Psoas muscle (tissue), 8 donors: ENCODE measurements around the gene DEFB118. TPM values are rescaled to one million over a fixed set of nuclear protein-coding genes. Genes with fewer than 3 reads are reported as not detected.

Source experiments
- ATAC-seq, 4 donors: fragments of 200-7000 bp; cut with Tn5 transposase; one replicate each; pipeline ENCODE4 v1.9.1; 2020; ENCODE audit warnings: moderate library complexity in 3 of 4, mild to moderate bottlenecking in 2 of 4
- DNase-seq, 2 donors: peaks; one replicate each; pipeline ENCODE4 v3.0.0-alpha.2; 2020
- H3K27ac ChIP-seq: fragments of 200-600 bp; one replicate; pipeline ENCODE4 v1.8.0; 2022
- H3K27me3 ChIP-seq, 3 donors: fragments of 200-600 bp in 1 of 3; one replicate each; pipeline versions ENCODE4 v1.6.1 to v1.8.0; 2013 to 2022; ENCODE audit warnings: low read length in 2 of 3, mild to moderate bottlenecking in 2 of 3, moderate library complexity in 1 of 3; ENCODE audit not compliant: insufficient read depth in 3 of 3
- H3K36me3 ChIP-seq, 2 donors: fragments of 200-600 bp in 1 of 2; one replicate each; pipeline versions ENCODE4 v1.6.1 to v1.8.0; 2013 to 2022; ENCODE audit warnings: low read depth in 1 of 2, mild to moderate bottlenecking in 1 of 2, moderate library complexity in 1 of 2; ENCODE audit not compliant: insufficient read depth in 1 of 2
- H3K4me1 ChIP-seq: fragments of 200-600 bp; one replicate; pipeline ENCODE4 v1.8.0; 2022
- H3K4me3 ChIP-seq: fragments of 200-600 bp; one replicate; pipeline ENCODE4 v1.8.0; 2022; ENCODE audit warnings: mild to moderate bottlenecking
- H3K9me3 ChIP-seq: fragments of 200-600 bp; one replicate; pipeline ENCODE4 v1.8.0; 2022
- CTCF ChIP-seq: fragments of 200-600 bp; IDR thresholded peaks from one replicate; pipeline ENCODE4 v1.8.0; 2022; ENCODE audit warnings: antibody characterized with exemption
- WGBS, 3 donors: extraction: QIAGEN DNeasy Blood & Tissue Kit; methylation state at CpG; one replicate each; pipeline versions ENCODE4 v1.1.6 to v1.1.7; 2013; 5-methylcytosine and 5-hydroxymethylcytosine counted together
- intact Hi-C, 2 donors: fragments of 100-400 bp; cut with DNase I; formaldehyde crosslinking; loops; one replicate each; pipeline versions ENCODE4 v1.11.0 to v1.14.2; 2022
- polyA plus RNA-seq, 3 donors: library from polyadenylated mRNA; stranded (reverse); fragments of 200-250 nt; gene quantifications; one replicate each; pipeline ENCODE4 v1.2.3, GENCODE V29; 2013
- total RNA-seq, 4 donors: library from RNA; stranded (reverse); fragmentation: NEBNext Ultra II Directional in 2 of 4; extraction: Animal tissue kit (Norgen Biotek cat#: 25700) in 2 of 4; gene quantifications; one replicate each; pipeline versions ENCODE4 v1.2.1 to v1.2.4, GENCODE V29; 2021 to 2023
- donor health status: healthy with polysubstance abuse.
- donor health status: DM: no; HTN: no; CAD: no; lungs with moderate emphysema.
- donor health status: Bipolar disorder and iron deficiency.
- donor health status: healthy.
- donor health status: DM: yes; HTN: yes; CAD: no.
- donor health status: DM: no; HTN: no; CAD: no.
- donor health status: DM: no; HTN: no; CAD: no.
- donor health status: DM: yes; HTN: yes; CAD: no.

The DEFB118 gene
- total and polyA plus RNA-seq, 7 donors, result not detected

DNA sequence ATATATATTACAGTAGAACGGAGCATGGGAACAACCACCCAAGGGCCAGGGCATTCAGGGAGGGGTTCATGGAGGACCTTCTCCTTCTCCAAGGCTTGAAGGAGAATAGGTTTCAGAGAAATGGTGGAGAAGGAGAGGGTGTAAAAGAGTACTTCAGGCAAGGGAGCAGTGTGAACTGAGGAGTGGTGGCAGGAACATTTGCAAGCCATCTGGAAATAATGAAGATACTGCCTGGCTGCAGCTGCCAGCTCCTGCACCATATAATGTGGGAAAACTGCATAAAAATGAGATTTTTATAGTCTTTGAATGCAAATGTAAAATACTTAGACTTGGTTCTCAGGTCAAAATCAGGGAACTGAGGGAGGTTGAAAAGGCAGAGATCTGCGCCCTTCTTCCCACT is 47.3 kb downstream of the DEFB118 start:
- no peak for TF ChIP-seq CTCF
- Histone ChIP-seq H3K27ac (no peak overlapping the region), H3K9me3 (no peaks in the 10 kb centered on the region), H3K4me3 (no peak overlapping the region), H3K36me3 (no peaks in the 10 kb centered on the region), H3K4me1 (no peaks in the 10 kb centered on the region), H3K27me3 (no peaks in the 10 kb centered on the region)
- WGBS, 3 donors, result 85% methylated on average over 2 of the region's 2 CpGs
- ATAC-seq, result no peak
- no peak for DNase-seq
- intact Hi-C loops, result no loop called here

DNA sequence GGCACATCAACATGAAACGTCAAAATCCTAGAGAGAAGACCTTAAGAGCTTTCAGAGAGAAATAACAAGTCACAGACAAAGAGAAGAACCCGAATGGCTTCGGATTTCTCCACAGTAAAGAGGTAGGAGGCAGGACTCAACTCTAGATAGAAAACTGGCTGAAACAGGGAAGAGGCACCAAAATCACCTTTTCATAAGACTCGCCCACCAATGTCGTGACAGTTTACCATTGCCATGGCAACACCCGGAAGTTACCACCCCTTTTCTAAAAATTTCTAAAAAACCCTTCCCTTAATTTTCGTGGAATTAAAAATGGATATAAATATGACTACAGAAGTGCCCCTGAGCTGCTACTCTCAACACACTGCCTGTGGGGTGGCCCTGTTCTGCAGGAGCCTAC is 49.9 kb downstream of the DEFB118 start:
- 81 to 85% (median 83%) methylated on average over 7 of the region's 7 CpGs for WGBS, 3 donors
- intact Hi-C loops, result no loop called here

More for the DNA sequence above, 49.9 kb downstream of the DEFB118 start:
- no peak for TF ChIP-seq CTCF
- H3K36me3 ChIP-seq, result no peaks in the 10 kb centered on the region
- no peaks in the 10 kb centered on the region for H3K4me1 ChIP-seq
- ATAC-seq, result no peak
- no peak overlapping the region for H3K4me3 ChIP-seq
- H3K27ac ChIP-seq, result no peak overlapping the region
- peaks cover 0 to 3% (median 0%) of the 10 kb centered on the region in 3 donors for H3K27me3 ChIP-seq
- DNase-seq, result no peak
- H3K9me3 ChIP-seq, result no peaks in the 10 kb centered on the region

Other genes with a start within 250 kb of the DEFB118 start
- not detected for gene DEFB115, start 110.9 kb upstream of the DEFB118 start, total RNA-seq
- gene DEFB115, start 110.9 kb upstream of the DEFB118 start, polyA plus RNA-seq, result not detected
- gene DEFB116, start 60.0 kb upstream of the DEFB118 start, total RNA-seq, result not detected
- gene DEFB116, start 60.0 kb upstream of the DEFB118 start, polyA plus RNA-seq, result not detected
- gene DEFB119, start 22.0 kb downstream of the DEFB118 start, total RNA-seq, result not detected
- not detected for gene DEFB119, start 22.0 kb downstream of the DEFB118 start, polyA plus RNA-seq
- not detected for gene DEFB121, start 37.6 kb downstream of the DEFB118 start, total RNA-seq
- gene DEFB121, start 37.6 kb downstream of the DEFB118 start, polyA plus RNA-seq, result not detected
- gene DEFB123, start 72.0 kb downstream of the DEFB118 start, total RNA-seq, result not detected
- gene DEFB123, start 72.0 kb downstream of the DEFB118 start, polyA plus RNA-seq, result not detected
- not detected for gene DEFB124, start 106.5 kb downstream of the DEFB118 start, total RNA-seq
- under 1 TPM in 1 of 3 donors, not detected in 2; 0.18 TPM for gene DEFB124, start 106.5 kb downstream of the DEFB118 start, polyA plus RNA-seq
- gene REM1, start 106.7 kb downstream of the DEFB118 start, total RNA-seq, result 1 to 10 TPM in 2 of 4 donors, under 1 TPM in 2; 0.91 to 2.0 (median 0.97) TPM
- gene REM1, start 106.7 kb downstream of the DEFB118 start, polyA plus RNA-seq, result 1 to 10 TPM in 2 of 3 donors, under 1 TPM in 1; 0.93 to 2.8 (median 1.4) TPM
- 10 to 100 TPM; 32.4 to 62.5 (median 49.2) TPM for gene HM13, start 145.8 kb downstream of the DEFB118 start, total RNA-seq
- gene HM13, start 145.8 kb downstream of the DEFB118 start, polyA plus RNA-seq, result 100 to 1,000 TPM in 1 of 3 donors, 10 to 100 TPM in 2; 44.0 to 112 (median 48.4) TPM
- 100 to 1,000 TPM in 2 of 4 donors, 10 to 100 TPM in 2; 25.1 to 129 (median 102) TPM for gene ID1, start 236.7 kb downstream of the DEFB118 start, total RNA-seq
- gene ID1, start 236.7 kb downstream of the DEFB118 start, polyA plus RNA-seq, result 100 to 1,000 TPM in 1 of 3 donors, 10 to 100 TPM in 2; 45.1 to 574 (median 45.2) TPM